HepG2 (cell line): ENCODE measurements around the gene TANGO6. TPM values are rescaled to one million over a fixed set of nuclear protein-coding genes. Genes with fewer than 3 reads are reported as not detected.
A peak's percentile ranks its signal among the peaks of the same experiment; 100 is the strongest.

Experiments used
- BCL6 ChIP-seq: IDR thresholded peaks from 2 replicates; pipeline ENCODE4 v1.6.1; 2016; ENCODE audit warnings: missing genetic modification reagents, missing compliant biosample characterization
- CREM ChIP-seq, 2 experiments: sonication (generic) in 1 of 2; formaldehyde crosslinking in 1 of 2; IDR thresholded peaks; 2 replicates each; pipeline versions ENCODE4 v1.4.0 to v1.6.1; 2016 to 2020; ENCODE audit warnings: antibody characterized with exemption in 1 of 2, mild to moderate bottlenecking in 1 of 2, missing genetic modification reagents in 1 of 2
- MED8 ChIP-seq: sonication (generic); formaldehyde crosslinking; IDR thresholded peaks from 2 replicates; pipeline ENCODE4 v1.8.1; 2023; ENCODE audit warnings: mild to moderate bottlenecking, missing genetic modification reagents; ENCODE audit not compliant: insufficient replicate concordance
- MTF1 ChIP-seq: sonication (generic); formaldehyde crosslinking; IDR thresholded peaks from 2 replicates; pipeline ENCODE4 v1.5.0; 2020; ENCODE audit warnings: missing genetic modification reagents
- NBN ChIP-seq: fragments of 450-650 bp; conservative IDR thresholded peaks from 2 replicates; pipeline ENCODE4 v1.6.1; 2017
- NCOA2 ChIP-seq: sonication (generic); formaldehyde crosslinking; IDR thresholded peaks from 2 replicates; pipeline ENCODE4 v1.8.0; 2022; ENCODE audit warnings: inconsistent platforms
- NFIC ChIP-seq: IDR thresholded peaks from 2 replicates; pipeline ENCODE4 v1.6.1; 2012; ENCODE audit warnings: mild to moderate bottlenecking, low read length, inconsistent platforms
- SMARCC2 ChIP-seq: fragments of 450-650 bp; IDR thresholded peaks from 2 replicates; pipeline ENCODE4 v1.6.1; 2017; ENCODE audit warnings: antibody characterized with exemption, mild to moderate bottlenecking
- ZNF564 ChIP-seq: sonication (generic); formaldehyde crosslinking; IDR thresholded peaks from 2 replicates; pipeline ENCODE4 v1.8.1; 2023; ENCODE audit warnings: mild to moderate bottlenecking, missing genetic modification reagents
- ZNF724P ChIP-seq: sonication (generic); formaldehyde crosslinking; IDR thresholded peaks from 2 replicates; pipeline ENCODE4 v1.8.0; 2022; ENCODE audit warnings: missing genetic modification reagents, borderline replicate concordance
- ZNF879 ChIP-seq: sonication (generic); formaldehyde crosslinking; IDR thresholded peaks from 2 replicates; pipeline ENCODE4 v1.8.1; 2023; ENCODE audit warnings: missing genetic modification reagents
- ZSCAN31 ChIP-seq: sonication (generic); formaldehyde crosslinking; IDR thresholded peaks from 2 replicates; pipeline ENCODE4 v1.5.0; 2020; ENCODE audit warnings: low read depth, mild to moderate bottlenecking, missing genetic modification reagents
- polyA plus RNA-seq, 8 experiments: library from polyadenylated mRNA; depleted of rRNA in 3 of 8; stranded (reverse) in 7 of 8; unstranded in 1 of 8; fragments of >200 nt; fragmentation: Illumina TruSeq in 4 of 8; extraction: Trizol in 4 of 8; gene quantifications; 2 replicates each; pipeline versions ENCODE4 v1.2.1 to v1.2.3, GENCODE V29; 2011 to 2016; ENCODE audit warnings: low read depth in 4 of 8, missing spikeins in 1 of 8, mixed read lengths in 1 of 8; ENCODE audit not compliant: insufficient read depth in 1 of 8
- total RNA-seq, 5 experiments: library from RNA; depleted of rRNA; stranded (reverse); fragments of >200 nt; fragmentation: Illumina TruSeq; extraction: Trizol; gene quantifications; 2 replicates each; pipeline ENCODE4 v1.2.3, GENCODE V29; 2016; ENCODE audit warnings: low read depth in 1 of 5
- TF ChIP-seq, protein P1 (sequence below): sonication (generic); formaldehyde crosslinking; IDR thresholded peaks from 2 replicates; pipeline ENCODE4 v1.4.0; 2020; ENCODE audit warnings: mild to moderate bottlenecking, missing genetic modification reagents, borderline replicate concordance
- TF ChIP-seq, protein P2 (sequence below): sonication (generic); formaldehyde crosslinking; IDR thresholded peaks from 2 replicates; pipeline ENCODE4 v1.4.0; 2020; ENCODE audit warnings: mild to moderate bottlenecking, missing genetic modification reagents, borderline replicate concordance
- TF ChIP-seq, protein P3 (sequence below): sonication (generic); formaldehyde crosslinking; IDR thresholded peaks from 2 replicates; pipeline ENCODE4 v1.4.0; 2020; ENCODE audit warnings: missing genetic modification reagents, borderline replicate concordance
- TF ChIP-seq, protein P4 (sequence below): sonication (generic); formaldehyde crosslinking; IDR thresholded peaks from 2 replicates; pipeline ENCODE4 v1.5.1; 2020; ENCODE audit warnings: missing genetic modification reagents, mild to moderate bottlenecking, borderline replicate concordance

TANGO6 gene
- total and polyA plus RNA-seq, 2 of the 13 experiments (the other 11 are each of a cell fraction or from before 2014, with no cell fraction given), result 7.2 to 13.3 TPM

DNA sequence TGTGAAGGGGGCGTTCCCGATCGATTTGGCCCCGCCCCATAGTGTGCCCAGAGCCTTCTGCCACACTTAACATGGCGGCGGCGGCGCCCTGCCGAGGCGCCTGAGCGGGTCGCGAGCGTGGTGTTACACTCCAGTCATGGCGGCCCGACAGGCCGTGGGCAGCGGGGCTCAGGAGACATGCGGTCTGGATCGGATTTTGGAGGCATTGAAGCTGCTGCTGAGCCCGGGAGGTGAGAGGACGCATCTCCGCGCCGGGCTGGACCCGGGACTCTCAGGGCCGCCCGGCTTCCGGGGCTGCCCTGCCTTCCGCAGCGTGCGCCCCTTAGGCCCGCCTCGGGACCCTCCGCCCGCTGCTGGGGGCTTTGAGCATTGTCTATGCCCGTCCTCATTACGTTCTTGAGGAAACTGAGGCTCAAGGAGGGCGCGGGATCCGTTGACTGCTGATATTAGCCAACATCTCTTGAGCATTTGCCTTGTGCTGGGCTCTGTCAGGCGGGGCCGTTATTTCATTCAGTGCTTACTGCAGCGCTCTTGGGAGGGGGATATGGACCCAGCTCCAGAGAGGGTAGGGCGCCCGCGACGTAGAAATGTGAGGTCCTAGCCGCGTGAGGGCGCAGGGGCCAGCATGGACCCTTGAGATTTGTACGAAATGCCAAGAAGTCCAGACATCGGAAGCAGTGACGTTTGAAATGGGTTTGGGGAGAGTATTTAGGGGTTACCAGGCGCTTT, at the start of gene TANGO6 (continued):
- TF ChIP-seq ZSCAN31 (CRISPR knock-in tag) (peak; percentile 91), ZNF879 (CRISPR knock-in tag) (no peak), ZNF724P (CRISPR knock-in tag) (no peak; the same call in 1 of the 2 replicates), MTF1 (0 out of 2 replicates have a peak, but pooled peaks have one; percentile 46), NFIC (0 out of 2 replicates have a peak, but pooled peaks have one; percentile 21), NBN (no peak), BCL6 (CRISPR knock-in tag) (peak; percentile 52; the same call in 1 of the 2 replicates), ZNF564 (CRISPR knock-in tag) (0 out of 2 replicates have a peak, but pooled peaks have one; percentile 83), SMARCC2 (no peak), CREM (IDR thresholded peaks at IDR 0.05) (peak; percentile 55), CREM (CRISPR knock-in tag; IDR thresholded peaks at IDR 0.05) (0 out of 2 replicates have a peak, but pooled peaks have one; percentile 1), NCOA2 (CRISPR knock-in tag) (no peak), MED8 (no peak)
- TF ChIP-seq, protein P1, sequence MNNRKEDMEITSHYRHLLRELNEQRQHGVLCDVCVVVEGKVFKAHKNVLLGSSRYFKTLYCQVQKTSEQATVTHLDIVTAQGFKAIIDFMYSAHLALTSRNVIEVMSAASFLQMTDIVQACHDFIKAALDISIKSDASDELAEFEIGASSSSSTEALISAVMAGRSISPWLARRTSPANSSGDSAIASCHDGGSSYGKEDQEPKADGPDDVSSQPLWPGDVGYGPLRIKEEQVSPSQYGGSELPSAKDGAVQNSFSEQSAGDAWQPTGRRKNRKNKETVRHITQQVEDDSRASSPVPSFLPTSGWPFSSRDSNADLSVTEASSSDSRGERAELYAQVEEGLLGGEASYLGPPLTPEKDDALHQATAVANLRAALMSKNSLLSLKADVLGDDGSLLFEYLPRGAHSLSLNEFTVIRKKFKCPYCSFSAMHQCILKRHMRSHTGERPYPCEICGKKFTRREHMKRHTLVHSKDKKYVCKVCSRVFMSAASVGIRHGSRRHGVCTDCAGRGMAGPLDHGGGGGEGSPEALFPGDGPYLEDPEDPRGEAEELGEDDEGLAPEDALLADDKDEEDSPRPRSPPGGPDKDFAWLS, result peak; percentile 60; the same call in 1 of the 2 replicates
- TF ChIP-seq, protein P2, sequence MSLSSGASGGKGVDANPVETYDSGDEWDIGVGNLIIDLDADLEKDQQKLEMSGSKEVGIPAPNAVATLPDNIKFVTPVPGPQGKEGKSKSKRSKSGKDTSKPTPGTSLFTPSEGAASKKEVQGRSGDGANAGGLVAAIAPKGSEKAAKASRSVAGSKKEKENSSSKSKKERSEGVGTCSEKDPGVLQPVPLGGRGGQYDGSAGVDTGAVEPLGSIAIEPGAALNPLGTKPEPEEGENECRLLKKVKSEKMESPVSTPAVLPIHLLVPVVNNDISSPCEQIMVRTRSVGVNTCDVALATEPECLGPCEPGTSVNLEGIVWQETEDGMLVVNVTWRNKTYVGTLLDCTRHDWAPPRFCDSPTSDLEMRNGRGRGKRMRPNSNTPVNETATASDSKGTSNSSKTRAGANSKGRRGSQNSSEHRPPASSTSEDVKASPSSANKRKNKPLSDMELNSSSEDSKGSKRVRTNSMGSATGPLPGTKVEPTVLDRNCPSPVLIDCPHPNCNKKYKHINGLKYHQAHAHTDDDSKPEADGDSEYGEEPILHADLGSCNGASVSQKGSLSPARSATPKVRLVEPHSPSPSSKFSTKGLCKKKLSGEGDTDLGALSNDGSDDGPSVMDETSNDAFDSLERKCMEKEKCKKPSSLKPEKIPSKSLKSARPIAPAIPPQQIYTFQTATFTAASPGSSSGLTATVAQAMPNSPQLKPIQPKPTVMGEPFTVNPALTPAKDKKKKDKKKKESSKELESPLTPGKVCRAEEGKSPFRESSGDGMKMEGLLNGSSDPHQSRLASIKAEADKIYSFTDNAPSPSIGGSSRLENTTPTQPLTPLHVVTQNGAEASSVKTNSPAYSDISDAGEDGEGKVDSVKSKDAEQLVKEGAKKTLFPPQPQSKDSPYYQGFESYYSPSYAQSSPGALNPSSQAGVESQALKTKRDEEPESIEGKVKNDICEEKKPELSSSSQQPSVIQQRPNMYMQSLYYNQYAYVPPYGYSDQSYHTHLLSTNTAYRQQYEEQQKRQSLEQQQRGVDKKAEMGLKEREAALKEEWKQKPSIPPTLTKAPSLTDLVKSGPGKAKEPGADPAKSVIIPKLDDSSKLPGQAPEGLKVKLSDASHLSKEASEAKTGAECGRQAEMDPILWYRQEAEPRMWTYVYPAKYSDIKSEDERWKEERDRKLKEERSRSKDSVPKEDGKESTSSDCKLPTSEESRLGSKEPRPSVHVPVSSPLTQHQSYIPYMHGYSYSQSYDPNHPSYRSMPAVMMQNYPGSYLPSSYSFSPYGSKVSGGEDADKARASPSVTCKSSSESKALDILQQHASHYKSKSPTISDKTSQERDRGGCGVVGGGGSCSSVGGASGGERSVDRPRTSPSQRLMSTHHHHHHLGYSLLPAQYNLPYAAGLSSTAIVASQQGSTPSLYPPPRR (CRISPR knock-in tag), result peak; percentile 49; the same call in 1 of the 2 replicates
- TF ChIP-seq, protein P3, sequence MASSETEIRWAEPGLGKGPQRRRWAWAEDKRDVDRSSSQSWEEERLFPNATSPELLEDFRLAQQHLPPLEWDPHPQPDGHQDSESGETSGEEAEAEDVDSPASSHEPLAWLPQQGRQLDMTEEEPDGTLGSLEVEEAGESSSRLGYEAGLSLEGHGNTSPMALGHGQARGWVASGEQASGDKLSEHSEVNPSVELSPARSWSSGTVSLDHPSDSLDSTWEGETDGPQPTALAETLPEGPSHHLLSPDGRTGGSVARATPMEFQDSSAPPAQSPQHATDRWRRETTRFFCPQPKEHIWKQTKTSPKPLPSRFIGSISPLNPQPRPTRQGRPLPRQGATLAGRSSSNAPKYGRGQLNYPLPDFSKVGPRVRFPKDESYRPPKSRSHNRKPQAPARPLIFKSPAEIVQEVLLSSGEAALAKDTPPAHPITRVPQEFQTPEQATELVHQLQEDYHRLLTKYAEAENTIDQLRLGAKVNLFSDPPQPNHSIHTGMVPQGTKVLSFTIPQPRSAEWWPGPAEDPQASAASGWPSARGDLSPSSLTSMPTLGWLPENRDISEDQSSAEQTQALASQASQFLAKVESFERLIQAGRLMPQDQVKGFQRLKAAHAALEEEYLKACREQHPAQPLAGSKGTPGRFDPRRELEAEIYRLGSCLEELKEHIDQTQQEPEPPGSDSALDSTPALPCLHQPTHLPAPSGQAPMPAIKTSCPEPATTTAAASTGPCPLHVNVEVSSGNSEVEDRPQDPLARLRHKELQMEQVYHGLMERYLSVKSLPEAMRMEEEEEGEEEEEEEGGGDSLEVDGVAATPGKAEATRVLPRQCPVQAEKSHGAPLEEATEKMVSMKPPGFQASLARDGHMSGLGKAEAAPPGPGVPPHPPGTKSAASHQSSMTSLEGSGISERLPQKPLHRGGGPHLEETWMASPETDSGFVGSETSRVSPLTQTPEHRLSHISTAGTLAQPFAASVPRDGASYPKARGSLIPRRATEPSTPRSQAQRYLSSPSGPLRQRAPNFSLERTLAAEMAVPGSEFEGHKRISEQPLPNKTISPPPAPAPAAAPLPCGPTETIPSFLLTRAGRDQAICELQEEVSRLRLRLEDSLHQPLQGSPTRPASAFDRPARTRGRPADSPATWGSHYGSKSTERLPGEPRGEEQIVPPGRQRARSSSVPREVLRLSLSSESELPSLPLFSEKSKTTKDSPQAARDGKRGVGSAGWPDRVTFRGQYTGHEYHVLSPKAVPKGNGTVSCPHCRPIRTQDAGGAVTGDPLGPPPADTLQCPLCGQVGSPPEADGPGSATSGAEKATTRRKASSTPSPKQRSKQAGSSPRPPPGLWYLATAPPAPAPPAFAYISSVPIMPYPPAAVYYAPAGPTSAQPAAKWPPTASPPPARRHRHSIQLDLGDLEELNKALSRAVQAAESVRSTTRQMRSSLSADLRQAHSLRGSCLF (CRISPR knock-in tag), result 0 out of 2 replicates have a peak, but pooled peaks have one; percentile 62
- TF ChIP-seq, protein P4, sequence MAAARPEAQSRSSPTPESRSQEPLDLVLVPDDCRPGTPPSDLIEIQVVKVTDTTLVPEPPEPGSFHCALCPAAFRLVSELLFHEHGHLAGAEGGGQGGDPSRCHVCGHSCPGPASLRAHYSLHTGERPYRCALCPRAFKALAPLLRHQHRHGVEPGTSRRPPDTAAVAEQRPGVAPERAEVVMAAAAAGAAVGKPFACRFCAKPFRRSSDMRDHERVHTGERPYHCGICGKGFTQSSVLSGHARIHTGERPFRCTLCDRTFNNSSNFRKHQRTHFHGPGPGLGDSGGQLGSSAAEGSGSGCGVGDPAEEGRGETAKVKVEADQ (CRISPR knock-in tag), result peak; percentile 74; the same call in 1 of the 2 replicates
